ENCODE results near the gene UGT2B10.

UGT2B10 gene

GRCh38 chr4:68855771-68856170 is 40.0 kb downstream of the UGT2B10 start:
- Histone ChIP-seq H3K9me3 (no peaks in the 10 kb centered on the region), H3K36me3 (no peaks in the 10 kb centered on the region), H3K27me3 (no peaks in the 10 kb centered on the region), H3K4me1 (no peaks in the 10 kb centered on the region), H3K4me3 (ENCODE audit: low read depth, low read length) (no peak overlapping the region)
- no peak for DNase-seq
- no peak for TF ChIP-seq CTCF (IDR thresholded peaks at IDR 0.05; ENCODE audit: low read depth, low read length)

GRCh38 chr4:68858039-68858438 is 42.2 kb downstream of the UGT2B10 start:
- Histone ChIP-seq H3K27me3 (no peaks in the 10 kb centered on the region), H3K4me1 (no peaks in the 10 kb centered on the region), H3K9me3 (no peaks in the 10 kb centered on the region), H3K4me3 (ENCODE audit: low read depth, low read length) (no peak overlapping the region), H3K36me3 (no peaks in the 10 kb centered on the region)
- no peak for TF ChIP-seq CTCF (IDR thresholded peaks at IDR 0.05; ENCODE audit: low read depth, low read length)
- no peak for DNase-seq

GRCh38 chr4:68859655-68860054 is 43.9 kb downstream of the UGT2B10 start:
- DNase-seq = no peak
- H3K4me3 ChIP-seq (ENCODE audit: low read depth, low read length) = no peak overlapping the region
- no peaks in the 10 kb centered on the region for H3K36me3 ChIP-seq
- no peaks in the 10 kb centered on the region for H3K4me1 ChIP-seq
- H3K9me3 ChIP-seq = no peaks in the 10 kb centered on the region
- no peak for TF ChIP-seq CTCF (IDR thresholded peaks at IDR 0.05; ENCODE audit: low read depth, low read length)
- no peaks in the 10 kb centered on the region for H3K27me3 ChIP-seq

GRCh38 chr4:68861057-68861456 is 45.3 kb downstream of the UGT2B10 start:
- no peaks in the 10 kb centered on the region for H3K36me3 ChIP-seq
- no peak for TF ChIP-seq CTCF (IDR thresholded peaks at IDR 0.05; ENCODE audit: low read depth, low read length)
- no peaks in the 10 kb centered on the region for H3K9me3 ChIP-seq
- H3K4me1 ChIP-seq = no peaks in the 10 kb centered on the region
- no peak overlapping the region for H3K4me3 ChIP-seq (ENCODE audit: low read depth, low read length)
- H3K27me3 ChIP-seq = no peaks in the 10 kb centered on the region
- DNase-seq = no peak

GRCh38 chr4:68864438-68865187 is 48.8 kb downstream of the UGT2B10 start:
- TF ChIP-seq CTCF (IDR thresholded peaks at IDR 0.05; ENCODE audit: low read depth, low read length) = no peak
- Histone ChIP-seq H3K4me1 (no peaks in the 10 kb centered on the region), H3K4me3 (ENCODE audit: low read depth, low read length) (no peak overlapping the region), H3K9me3 (no peaks in the 10 kb centered on the region), H3K36me3 (no peaks in the 10 kb centered on the region), H3K27me3 (no peaks in the 10 kb centered on the region)
- DNase-seq = no peak

GRCh38 chr4:68865188-68865638 is 49.4 kb downstream of the UGT2B10 start:
- no peak for TF ChIP-seq CTCF (IDR thresholded peaks at IDR 0.05; ENCODE audit: low read depth, low read length)
- Histone ChIP-seq H3K9me3 (no peaks in the 10 kb centered on the region), H3K27me3 (no peaks in the 10 kb centered on the region), H3K36me3 (no peaks in the 10 kb centered on the region), H3K4me3 (ENCODE audit: low read depth, low read length) (no peak overlapping the region), H3K4me1 (no peaks in the 10 kb centered on the region)
- no peak for DNase-seq

All from BE2C (cell line).